Astrocyte of the hippocampus (primary cell): Measurements from ENCODE around the gene PIK3C2A.
A peak's percentile ranks its signal among the peaks of the same experiment; 100 is the strongest.
"Not testable (repeated sequence)": the region's sequence is repeated elsewhere in the genome, so short reads cannot be mapped to it uniquely, and the experiment has no call there.

Source experiments
- DNase-seq: peaks from one replicate; pipeline ENCODE4 v3.0.0; 2011; ENCODE audit warnings: low read depth, low spot score

PIK3C2A gene

DNA sequence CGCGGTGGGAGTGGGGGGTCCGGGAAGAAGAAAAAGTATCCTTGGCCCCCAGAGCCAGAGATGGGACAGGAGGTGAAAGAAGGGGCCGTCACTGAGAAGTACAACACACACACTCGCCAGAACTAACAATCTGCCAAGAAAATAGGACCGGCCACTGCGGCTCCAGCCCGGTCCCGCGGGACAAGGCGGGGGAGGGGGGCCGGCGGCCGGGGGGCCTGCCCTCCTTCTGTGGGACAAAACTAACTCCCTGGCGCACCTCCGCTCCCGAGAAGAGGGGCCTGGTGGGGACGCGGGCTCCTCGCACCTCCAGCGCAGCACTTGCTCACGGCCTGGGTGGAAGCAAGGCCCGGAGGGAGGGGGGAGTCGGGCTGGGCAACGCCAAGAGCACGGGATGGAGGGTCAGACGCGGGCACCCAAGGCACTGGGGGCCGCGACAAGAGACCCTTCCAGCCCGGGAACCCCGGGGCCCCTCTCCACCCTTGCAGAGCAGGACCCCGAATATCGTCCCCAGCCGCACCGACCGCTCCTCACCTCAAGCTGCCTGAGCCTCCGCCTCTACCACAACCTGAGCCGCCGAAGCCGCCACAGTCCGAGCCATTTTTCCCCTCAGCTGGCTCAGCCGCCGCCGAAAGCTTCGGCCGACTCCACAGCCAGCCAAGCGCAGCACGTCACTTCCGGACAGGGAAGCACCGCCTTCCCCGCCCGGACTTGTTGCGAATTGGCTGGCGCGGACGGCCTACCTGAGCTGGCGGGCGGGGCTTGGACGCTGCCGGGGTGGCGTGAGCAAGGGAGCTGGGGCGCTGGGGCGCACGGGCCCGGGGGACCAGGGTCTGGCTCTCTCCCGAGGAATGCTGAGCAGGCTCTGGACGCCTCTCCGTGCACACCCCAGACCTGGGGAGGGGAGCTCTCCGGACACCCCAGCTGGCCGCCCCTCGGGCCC, at the start of gene PIK3C2A:
TSS of gene PIK3C2A (minus strand) at position 670 of the 940 bp plus-strand sequence. CDS start 38,245 bp downstream, outside the sequence.
- DNase-seq = peak; percentile 98

- no peak for DNase-seq
Measured at GRCh38 chr11:17257196-17257595, 49.4 kb upstream of the PIK3C2A start.

- peak; percentile 10 for DNase-seq
Measured at GRCh38 chr11:17256512-17256911, 48.7 kb upstream of the PIK3C2A start.

DNA sequence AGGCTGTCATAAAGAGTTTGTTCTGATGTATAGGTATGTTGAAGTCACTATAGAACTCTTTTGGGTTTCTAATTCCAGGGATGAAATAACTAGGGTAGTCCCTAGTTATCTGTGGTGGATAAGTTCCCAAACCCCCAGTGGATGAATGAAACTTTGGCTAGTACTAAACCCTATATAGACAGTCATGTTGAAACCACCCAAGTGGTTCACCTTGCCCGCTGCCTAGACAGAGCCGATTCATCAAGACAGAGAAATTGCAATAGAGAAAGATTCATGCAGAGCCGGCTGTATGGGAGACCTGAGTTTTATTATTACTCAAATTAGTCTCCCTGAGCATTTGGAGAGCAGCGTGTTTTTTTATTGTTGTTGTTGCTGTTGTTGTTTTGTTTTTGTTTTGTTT, 44.9 kb upstream of the PIK3C2A start:
- no peak for DNase-seq

GRCh38 chr11:17250561-17251350, 43.0 kb upstream of the PIK3C2A start:
- DNase-seq = peak; percentile 23

DNA sequence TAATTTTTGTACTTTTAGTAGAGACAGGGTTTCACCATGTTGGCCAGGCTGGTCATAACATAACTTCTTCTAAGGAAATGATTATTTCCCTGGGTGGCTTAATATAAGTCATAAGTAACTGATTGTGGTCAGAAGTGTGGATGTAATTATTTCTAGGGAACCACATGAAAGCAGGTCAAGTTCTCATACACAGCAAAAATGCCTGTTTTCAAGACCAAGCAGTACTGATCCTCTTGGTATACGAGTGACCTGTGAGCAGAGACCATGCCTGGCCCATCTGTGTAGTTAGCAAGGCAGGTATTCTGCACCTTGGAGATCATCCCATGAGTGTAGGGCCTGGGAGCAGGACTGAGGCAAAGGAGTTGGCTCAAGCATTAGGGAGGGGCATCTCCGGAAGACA, 36.3 kb upstream of the PIK3C2A start:
- no peak for DNase-seq

GRCh38 chr11:17242954-17243353, 35.2 kb upstream of the PIK3C2A start:
- not testable (repeated sequence) for DNase-seq

- no peak for DNase-seq
Measured at GRCh38 chr11:17240780-17241179, 33.0 kb upstream of the PIK3C2A start.

- not testable (repeated sequence) for DNase-seq
Measured at GRCh38 chr11:17239927-17240326, 32.1 kb upstream of the PIK3C2A start.

- DNase-seq = no peak
Measured at GRCh38 chr11:17238377-17238776, 30.6 kb upstream of the PIK3C2A start.

- no peak for DNase-seq
Measured at GRCh38 chr11:17233101-17233500, 25.3 kb upstream of the PIK3C2A start.

- DNase-seq = no peak
Measured at GRCh38 chr11:17230867-17231851, 23.4 kb upstream of the PIK3C2A start.

DNA sequence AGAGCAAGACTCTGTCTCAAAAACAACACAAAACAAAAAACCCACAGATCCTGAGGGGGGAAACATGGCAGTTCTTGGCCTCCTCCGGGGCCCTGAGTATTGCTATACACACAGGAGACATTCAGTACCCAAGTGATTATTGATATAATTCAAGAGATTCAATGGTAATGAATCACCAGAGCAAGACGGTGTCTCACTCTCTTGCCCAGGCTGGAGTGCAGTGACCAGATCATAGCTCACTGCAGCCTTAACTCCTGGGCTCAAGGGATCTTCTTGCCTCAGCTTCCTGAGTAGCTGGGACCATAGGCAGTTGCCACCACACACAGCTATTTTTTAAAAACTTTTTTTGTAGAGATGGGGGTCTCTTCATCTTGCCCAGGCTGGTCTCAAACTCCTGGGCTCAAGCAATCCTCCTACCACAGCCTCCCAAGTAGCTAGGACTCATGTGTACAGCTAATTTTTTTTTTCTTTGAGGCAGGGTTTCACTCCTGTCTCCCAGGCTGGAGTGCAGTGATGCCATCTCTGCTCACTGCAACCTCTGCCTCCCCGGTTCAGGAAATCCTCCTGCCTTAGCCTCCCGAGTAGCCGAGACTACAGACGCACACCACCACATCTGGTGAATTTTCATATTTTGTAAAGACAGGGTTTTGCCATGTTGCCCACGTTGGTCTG, 21.8 kb upstream of the PIK3C2A start:
- no peak for DNase-seq

DNA sequence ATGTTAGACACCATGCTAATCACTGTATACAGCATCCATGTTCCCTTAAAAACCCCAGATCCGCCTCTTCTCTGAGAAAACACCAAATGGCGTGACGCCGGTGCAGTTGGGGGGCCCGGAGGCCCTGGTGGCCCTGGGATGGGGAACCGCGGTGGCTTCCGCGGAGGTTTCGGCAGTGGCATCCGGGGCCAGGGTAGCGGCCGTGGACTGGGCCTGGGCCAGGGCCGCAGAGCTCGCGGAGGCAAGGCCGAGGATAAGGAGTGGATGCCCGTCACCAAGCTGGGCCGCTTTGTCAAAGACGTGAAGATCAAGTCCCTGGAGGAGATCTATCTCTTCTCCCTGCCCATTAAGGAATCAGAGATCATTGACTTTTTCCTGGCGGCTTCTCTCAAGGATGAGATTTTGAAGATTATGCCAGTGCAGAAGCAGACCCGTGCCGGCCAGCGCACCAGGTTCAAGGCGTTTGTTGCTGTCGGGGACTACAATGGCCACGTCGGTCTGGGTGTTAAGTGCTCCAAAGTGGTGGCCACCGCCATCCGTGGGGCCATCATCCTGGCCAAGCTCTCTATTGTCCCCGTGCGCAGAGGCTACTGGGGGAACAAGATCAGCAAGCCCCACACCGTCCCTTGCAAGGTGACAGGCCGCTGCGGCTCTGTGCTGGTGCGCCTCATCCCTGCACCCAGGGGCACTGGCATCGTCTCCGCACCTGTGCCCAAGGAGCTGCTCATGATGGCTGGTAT, 20.6 kb upstream of the PIK3C2A start:
- DNase-seq = not testable (repeated sequence)

DNA sequence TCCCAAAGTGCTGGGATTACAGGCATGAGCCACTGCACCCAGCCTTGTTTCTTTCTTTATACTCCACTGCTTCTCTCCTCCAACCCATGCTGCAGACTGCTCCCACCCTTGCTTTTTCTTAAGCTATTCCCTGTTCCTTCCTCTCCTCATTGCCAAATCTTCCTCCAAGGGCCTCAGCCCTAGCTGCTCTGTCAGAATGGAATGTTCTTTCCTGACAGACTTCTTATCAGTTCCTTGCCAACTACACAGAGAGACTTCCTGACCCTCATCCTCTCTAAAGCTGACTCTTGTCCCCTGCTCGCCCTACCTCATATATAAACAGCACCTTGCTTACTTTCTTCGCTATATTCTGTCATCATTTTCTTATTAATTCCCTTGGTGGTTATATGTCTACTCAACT, 16.9 kb upstream of the PIK3C2A start:
- DNase-seq = peak; percentile 2

DNA sequence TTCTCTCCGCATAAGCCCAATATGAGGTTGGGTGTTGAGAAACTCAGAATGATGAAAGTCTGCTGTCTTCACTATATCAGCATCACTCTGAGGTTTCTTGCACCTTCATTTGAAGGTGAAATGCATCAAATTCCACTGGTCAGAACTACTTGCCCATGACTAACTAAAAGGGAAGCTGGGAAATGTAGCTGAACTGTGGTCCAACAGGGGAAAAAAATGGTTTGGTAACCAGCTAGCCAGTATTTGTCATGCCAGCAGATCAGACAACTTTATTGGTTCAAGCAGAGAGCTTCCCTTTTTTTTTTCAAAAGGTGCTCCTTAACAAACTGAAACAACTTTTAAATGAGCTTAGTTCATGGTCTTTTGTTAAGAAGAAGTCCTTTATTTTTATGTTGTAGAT, 14.2 kb upstream of the PIK3C2A start:
- DNase-seq = peak; percentile 76

DNA sequence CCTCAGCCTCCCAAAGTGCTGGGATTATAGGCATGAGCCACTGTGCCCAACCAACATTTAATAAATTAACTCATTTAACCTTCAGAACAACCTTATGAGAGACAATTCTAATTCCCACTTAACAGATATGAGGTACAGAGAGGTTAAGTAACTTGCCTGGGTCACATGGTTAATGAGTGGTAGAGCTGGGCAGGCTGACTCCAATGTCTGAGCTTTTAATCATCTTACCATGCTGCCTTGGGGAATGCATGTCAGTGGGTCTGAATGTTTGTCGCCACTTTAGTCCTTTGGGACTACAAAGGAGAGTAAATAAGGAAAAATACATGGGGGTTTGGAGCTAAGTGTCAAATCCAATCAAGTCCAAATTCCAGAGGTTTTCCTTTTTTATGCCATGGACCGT, 11.2 kb upstream of the PIK3C2A start:
- DNase-seq = peak; percentile 4

DNA sequence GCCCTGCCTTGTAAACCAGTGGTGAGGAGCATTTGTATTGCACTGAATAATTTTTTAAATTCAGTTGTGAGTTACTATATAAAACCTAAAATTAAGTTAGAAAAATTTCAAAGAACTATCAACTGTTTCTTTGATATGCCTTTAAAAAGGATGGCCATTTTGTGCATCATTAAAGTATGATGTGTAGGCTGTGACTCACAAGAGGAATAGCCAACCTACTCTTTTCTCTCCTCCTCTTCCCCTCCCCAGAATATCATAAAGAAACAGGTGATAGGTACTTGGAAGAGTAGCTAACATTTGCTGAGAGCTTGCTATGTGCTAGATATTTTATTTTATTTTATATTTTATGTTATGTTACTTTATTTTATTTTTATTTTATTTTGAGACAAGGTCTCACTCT, 10.6 kb upstream of the PIK3C2A start:
- DNase-seq = no peak

- no peak for DNase-seq
Measured at GRCh38 chr11:17217401-17217800, 9.6 kb upstream of the PIK3C2A start.

DNA sequence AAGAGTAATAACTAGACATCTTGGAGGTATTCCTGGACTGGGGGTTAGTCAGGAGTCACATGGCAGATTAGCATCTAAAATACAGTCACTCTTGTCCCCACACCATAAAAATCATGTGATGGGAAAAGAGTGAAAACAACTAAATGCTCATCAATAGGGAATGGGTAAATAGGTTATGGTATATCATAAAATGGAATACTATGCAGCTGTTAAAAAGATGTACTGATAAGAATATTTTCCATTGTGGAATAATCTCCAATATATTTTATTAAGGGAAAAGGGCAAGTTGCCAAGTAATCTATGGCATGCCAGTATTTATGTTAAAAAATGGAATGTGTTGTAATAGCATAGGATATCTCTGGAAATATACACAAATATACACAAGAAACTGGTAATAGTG, 6.6 kb upstream of the PIK3C2A start:
- no peak for DNase-seq
